K562 (cell line): Measurements from ENCODE around the gene COX6A1. TPM values are rescaled to one million over a fixed set of nuclear protein-coding genes. Genes with fewer than 3 reads are reported as not detected.

Experiments used
- ATAC-seq: fragments of 200-7000 bp; cut with Tn5 transposase; 3 replicates; pipeline ENCODE4 v1.9.1; 2020; ENCODE audit warnings: moderate library complexity
- BruUV-seq: library from RNA; stranded (reverse); fragments of 400-500 nt; replicated peaks from 2 replicates; lab custom pipeline; 2021; lab: Mats Ljungman, UMichigan
- CTCF ChIA-PET: fragments of 300-600 bp; formaldehyde crosslinking; extraction: SDS; loops from one replicate; lab custom pipeline; 2021; ENCODE audit warnings: low intra/inter-chr PET ratio; lab: Yijun Ruan, JAX
- POLR2A ChIA-PET: fragments of 300-600, 350-650 bp; sonication (Branson Sonifier 250); formaldehyde crosslinking; extraction: SDS; loops from one replicate; lab custom pipeline; 2021; ENCODE audit warnings: antibody characterized with exemption, inconsistent platforms; lab: Yijun Ruan, JAX
- DNase-seq, 4 experiments: peaks; one replicate each; pipeline versions ENCODE4 v3.0.0 to v3.0.0-alpha.2; 2011 to 2018; ENCODE audit warnings: low spot score in 3 of 4, mixed read lengths in 3 of 4; ENCODE audit errors: extremely low read depth in 1 of 4
- FAIRE-seq: peaks from 2 replicates; lab custom pipeline; 2011; peaks lifted over from hg19 to GRCh38; lab: Jason Lieb, UNC
- H2AFZ ChIP-seq: 2 replicates; pipeline ENCODE4 v1.6.0; 2011; ENCODE audit warnings: low read depth, low read length, control low read depth, inconsistent platforms
- H3K27ac ChIP-seq: fragments of 200-600 bp; 3 replicates; pipeline ENCODE4 v1.8.0; 2011; ENCODE audit warnings: low read depth, mild to moderate bottlenecking, control low read depth, inconsistent platforms, low read length, moderate library complexity, mixed read lengths; ENCODE audit errors: extremely low read depth
- H3K27me3 ChIP-seq, 2 experiments: fragments of 300-600 bp in 1 of 2; 2 replicates in 1 of 2; 3 replicates in 1 of 2; pipeline versions ENCODE4 v1.6.0 to v1.8.0; 2011; ENCODE audit warnings: inconsistent platforms in 2 of 2, low read length in 2 of 2, mild to moderate bottlenecking in 1 of 2, mixed read lengths in 1 of 2, moderate library complexity in 1 of 2; ENCODE audit not compliant: control insufficient read depth in 2 of 2, insufficient read depth in 2 of 2
- H3K36me3 ChIP-seq: fragments of 300-600 bp; 3 replicates; pipeline ENCODE4 v1.8.0; 2011; ENCODE audit warnings: mild to moderate bottlenecking, low read length, inconsistent platforms; ENCODE audit not compliant: control insufficient read depth, insufficient read depth
- H3K4me1 ChIP-seq, 2 experiments: fragments of 200-600 bp in 1 of 2; replicated peaks in 1 of 2; 2 replicates in 1 of 2; 3 replicates in 1 of 2; pipeline versions ENCODE4 v1.5.1 to v1.8.0; 2011; ENCODE audit warnings: inconsistent platforms in 2 of 2, low read length in 2 of 2, mild to moderate bottlenecking in 1 of 2, mixed read lengths in 1 of 2, moderate library complexity in 1 of 2; ENCODE audit not compliant: control insufficient read depth in 2 of 2, insufficient read depth in 2 of 2
- H3K4me2 ChIP-seq: 2 replicates; pipeline ENCODE4 v1.6.1; 2011; ENCODE audit warnings: low read length, control low read depth, inconsistent platforms, mixed read lengths; ENCODE audit not compliant: insufficient read depth
- H3K4me3 ChIP-seq: fragments of 200-600 bp; sonication (generic), shearing (Covaris generic); 2 replicates; pipeline ENCODE4 v1.5.1; 2016; ENCODE audit warnings: control low read depth, inconsistent platforms
- H3K79me2 ChIP-seq: fragments of 200-600 bp; 3 replicates; pipeline ENCODE4 v1.8.0; 2011; ENCODE audit warnings: low read length, inconsistent platforms; ENCODE audit not compliant: control insufficient read depth, insufficient read depth
- H3K9ac ChIP-seq, 2 experiments: 2 replicates each; pipeline versions ENCODE4 v1.6.0 to v1.6.1; 2011; ENCODE audit warnings: low read depth in 2 of 2, low read length in 2 of 2, control low read depth in 1 of 2, inconsistent platforms in 1 of 2, mild to moderate bottlenecking in 1 of 2, mixed read lengths in 1 of 2; ENCODE audit not compliant: insufficient read depth in 1 of 2
- H3K9me1 ChIP-seq: one replicate; pipeline ENCODE4 v1.6.0; 2011; ENCODE audit warnings: inconsistent platforms, mild to moderate bottlenecking, low read length, moderate library complexity; ENCODE audit not compliant: control insufficient read depth, insufficient read depth
- H3K9me3 ChIP-seq: replicated peaks from 2 replicates; pipeline ENCODE4 v1.5.1; 2011; ENCODE audit warnings: low read depth, low read length, inconsistent platforms; ENCODE audit not compliant: control insufficient read depth, insufficient read depth
- H4K20me1 ChIP-seq: replicated peaks from 2 replicates; pipeline ENCODE4 v1.6.1; 2011; ENCODE audit warnings: low read length, inconsistent platforms, mixed read lengths; ENCODE audit not compliant: control insufficient read depth, insufficient read depth
- CBFA2T3 ChIP-seq: fragments of 450-650 bp; IDR thresholded peaks from 2 replicates; pipeline ENCODE4 v1.6.1; 2017
- CBX3 ChIP-seq, 2 experiments: IDR thresholded peaks; 1 replicate in 1 of 2; 2 replicates in 1 of 2; pipeline ENCODE4 v1.6.1; 2012; ENCODE audit warnings: inconsistent platforms in 2 of 2, low read length in 2 of 2, borderline replicate concordance in 1 of 2, control low read depth in 1 of 2
- CREBBP ChIP-seq: IDR thresholded peaks from one replicate; pipeline ENCODE4 v1.6.1; 2012; ENCODE audit warnings: low read depth, mild to moderate bottlenecking, control low read depth, inconsistent platforms, low read length
- E4F1 ChIP-seq: fragments of 250-450 bp; sonication (Bioruptor Pico); IDR thresholded peaks from 2 replicates; pipeline ENCODE4 v1.5.0; 2021; ENCODE audit warnings: mild to moderate bottlenecking, borderline replicate concordance
- LCOR ChIP-seq: sonication (generic); formaldehyde crosslinking; IDR thresholded peaks from 2 replicates; pipeline ENCODE4 v1.8.0; 2022; ENCODE audit warnings: mild to moderate bottlenecking, missing genetic modification reagents
- MAX ChIP-seq: sonication (generic); formaldehyde crosslinking; IDR thresholded peaks from 2 replicates; pipeline ENCODE4 v1.9.0; 2022; ENCODE audit warnings: mild to moderate bottlenecking, missing genetic modification reagents
- NBN ChIP-seq: fragments of 450-650 bp; IDR thresholded peaks from 2 replicates; pipeline ENCODE4 v1.6.1; 2016; ENCODE audit warnings: low read depth, mild to moderate bottlenecking
- NR2F6 ChIP-seq: fragments of 450-650 bp; formaldehyde crosslinking; IDR thresholded peaks from 2 replicates; pipeline ENCODE4 v1.4.0; 2020; ENCODE audit warnings: mild to moderate bottlenecking
- NR3C1 ChIP-seq: sonication (generic); formaldehyde crosslinking; IDR thresholded peaks from 2 replicates; pipeline ENCODE4 v1.8.1; 2022; ENCODE audit warnings: missing genetic modification reagents
- PRPF4 ChIP-seq: fragments of 200-400 bp; formaldehyde crosslinking; IDR thresholded peaks from one replicate; pipeline ENCODE4 v1.6.1; 2017; ENCODE audit warnings: low read length, low read depth, mild to moderate bottlenecking; ENCODE audit not compliant: insufficient read depth, poor library complexity, severe bottlenecking
- RBM14 ChIP-seq: fragments of 200-400 bp; formaldehyde crosslinking; IDR thresholded peaks from 2 replicates; pipeline ENCODE4 v1.6.1; 2018; ENCODE audit warnings: low read depth, mild to moderate bottlenecking, low read length, moderate library complexity, borderline replicate concordance; ENCODE audit not compliant: insufficient read depth
- SMARCE1 ChIP-seq: fragments of 450-650 bp; IDR thresholded peaks from 2 replicates; pipeline ENCODE4 v1.7.1; 2016; ENCODE audit warnings: mild to moderate bottlenecking
- ZNF518B ChIP-seq: fragments of 250-450 bp; sonication (Bioruptor Pico); IDR thresholded peaks from 2 replicates; pipeline ENCODE4 v1.5.0; 2021; ENCODE audit warnings: mild to moderate bottlenecking, moderate library complexity
- WGBS: fragments of 100-300 bp; shearing (Covaris generic); methylation state at CpG from one replicate; pipeline ENCODE4 v1.1.6; 2016; ENCODE audit warnings: low coverage, mixed read lengths; ENCODE audit not compliant: insufficient coverage; ENCODE audit errors: missing lambda C conversion rate; 5-methylcytosine and 5-hydroxymethylcytosine counted together
- in situ Hi-C: fragments of 300-500 bp; cut with MboI; formaldehyde crosslinking; loops from 4 replicates; pipeline ENCODE4 v1.15.0; 2018; ENCODE audit warnings: inconsistent platforms, mixed read lengths
- intact Hi-C: fragments of 100-400 bp; cut with micrococcal nuclease; formaldehyde crosslinking; loops from 2 replicates; pipeline ENCODE4 v1.14.2; 2022
- polyA plus RNA-seq, 8 experiments: library from polyadenylated mRNA; depleted of rRNA in 4 of 8; stranded (reverse) in 5 of 8; unstranded in 3 of 8; fragments of >200 nt; fragmentation: Nextera tagmentation in 2 of 8; fragmentation: Illumina TruSeq in 1 of 8; extraction: Ambion mirVana in 2 of 8; extraction: Trizol in 1 of 8; gene quantifications; 2 replicates each; pipeline versions ENCODE4 v1.2.1 to v1.2.3, GENCODE V29; 2011 to 2014; ENCODE audit warnings: inconsistent platforms in 1 of 8, missing spikeins in 1 of 8
- total RNA-seq, 7 experiments: library from RNA; depleted of rRNA in 6 of 7; stranded (reverse); fragments of >200 nt in 6 of 7; fragmentation: Illumina TruSeq in 2 of 7; extraction: Trizol in 2 of 7; gene quantifications; 2 replicates each; pipeline versions ENCODE4 v1.2.1 to v1.2.3, GENCODE V29; 2011 to 2021; ENCODE audit warnings: low replicate concordance in 1 of 7

The COX6A1 gene
- total and polyA plus RNA-seq, 9 of the 15 experiments (the other 6 are each of a cell fraction or from before 2014, with no cell fraction given) = 414 to 4,142 (median 931) TPM

GRCh38 chr12:120408771-120409170 is 29.1 kb upstream of the COX6A1 start (continued):
- no peak for TF ChIP-seq ZNF518B (CRISPR knock-in tag)
- no peak for TF ChIP-seq PRPF4

GRCh38 chr12:120412421-120412820 is 25.5 kb upstream of the COX6A1 start:
- H3K9me3 ChIP-seq = no peaks in the 10 kb centered on the region
- POLR2A ChIA-PET = interaction anchor here (0.6 to 1.0 kb wide), 2 partner anchors 121 to 213 kb away, joined by 3 to 4 read pairs; partner anchors contain the start of gene RNU4-2
- no peak overlapping the region for H3K4me2 ChIP-seq
- ATAC-seq (no peak), DNase-seq (no peak), FAIRE-seq (no peak)
- no peak overlapping the region for H3K9ac ChIP-seq
- no peaks in the 10 kb centered on the region for H3K79me2 ChIP-seq
- no peak overlapping the region for H3K27ac ChIP-seq
- H3K27me3 ChIP-seq = peaks cover under 1 to 6% of the 10 kb centered on the region in 2 experiments; a peak in 4 of 5 replicates
- BruUV-seq = no TSS peak
- H3K4me1 ChIP-seq = peaks cover 0 to 4% of the 10 kb centered on the region in 2 experiments; a peak in 2 of 5 replicates
- no peak overlapping the region for H3K4me3 ChIP-seq
- in situ Hi-C loops (no loop called here), intact Hi-C loops (no loop called here)
- H3K36me3 ChIP-seq = no peaks in the 10 kb centered on the region
- no peaks in the 10 kb centered on the region for H3K9me1 ChIP-seq
- CTCF ChIA-PET = no interaction called here
- 15% methylated on average over 3 of the region's 7 CpGs for WGBS
- H4K20me1 ChIP-seq = no peaks in the 10 kb centered on the region
- no peak overlapping the region for H2AFZ ChIP-seq
- TF ChIP-seq CBFA2T3 (no peak), NR3C1 (CRISPR knock-in tag) (no peak), RBM14 (no peak), CREBBP (no peak), NR2F6 (CRISPR knock-in tag) (no peak), CBX3 (IDR thresholded peaks at IDR 0.05; ENCODE audit: borderline replicate concordance in 1 of 2, low read length in 2 of 2) (no peak), MAX (CRISPR knock-in tag) (no peak), SMARCE1 (no peak), NBN (no peak), E4F1 (CRISPR knock-in tag) (no peak), LCOR (CRISPR knock-in tag) (no peak)
